GM12878 (cell line): Measurements from ENCODE around the gene RARRES2. TPM values are rescaled to one million over a fixed set of nuclear protein-coding genes. Genes with fewer than 3 reads are reported as not detected.

Experiments
- CEBPZ ChIP-seq: fragments of 150-350 bp; IDR thresholded peaks from 2 replicates; pipeline ENCODE4 v1.6.1; 2016; ENCODE audit warnings: low read depth, low read length
- EZH2 ChIP-seq: IDR thresholded peaks from 2 replicates; pipeline ENCODE4 v1.6.1; 2012; ENCODE audit warnings: low read depth, mild to moderate bottlenecking, control low read depth, inconsistent platforms, low read length, borderline replicate concordance; ENCODE audit not compliant: control insufficient read depth
- HCFC1 ChIP-seq: fragments of 150-350 bp; IDR thresholded peaks from 2 replicates; pipeline ENCODE4 v1.6.1; 2014; ENCODE audit warnings: low read length
- PAX5 ChIP-seq: IDR thresholded peaks from 2 replicates; pipeline ENCODE4 v1.6.1; 2011; ENCODE audit warnings: low read depth, low read length, borderline replicate concordance
- RELB ChIP-seq: fragments of 450-650 bp; IDR thresholded peaks from 2 replicates; pipeline ENCODE4 v1.6.1; 2017; ENCODE audit warnings: low read depth, mild to moderate bottlenecking, moderate library complexity
- SRF ChIP-seq, 2 experiments: IDR thresholded peaks; 2 replicates each; pipeline ENCODE4 v1.6.1; 2011; ENCODE audit warnings: low read depth in 2 of 2, low read length in 2 of 2, mild to moderate bottlenecking in 1 of 2, moderate library complexity in 1 of 2
- USF2 ChIP-seq: IDR thresholded peaks from 2 replicates; pipeline ENCODE4 v1.6.1; 2011; ENCODE audit warnings: low read depth, low read length, improper control_type of control experiment, borderline replicate concordance
- polyA plus RNA-seq, 11 experiments: library from polyadenylated mRNA; depleted of rRNA in 4 of 11; unstranded in 6 of 11; stranded (reverse) in 5 of 11; fragments of >200 nt; fragmentation: Nextera tagmentation in 4 of 11; fragmentation: Illumina TruSeq in 1 of 11; extraction: Ambion mirVana in 4 of 11; extraction: Trizol in 1 of 11; gene quantifications; 1 replicate in 1 of 11; 2 replicates in 10 of 11; pipeline versions ENCODE4 v1.2.1 to v1.2.3, GENCODE V29; 2011 to 2016; ENCODE audit warnings: inconsistent platforms in 2 of 11, missing spikeins in 2 of 11, low read depth in 1 of 11
- total RNA-seq, 4 experiments: library from RNA; depleted of rRNA in 3 of 4; stranded (reverse); fragments of >200 nt in 3 of 4; fragmentation: Illumina TruSeq in 1 of 4; extraction: Trizol in 1 of 4; gene quantifications; 2 replicates each; pipeline versions ENCODE4 v1.2.1 to v1.2.3, GENCODE V29; 2013 to 2021

RARRES2 gene
- total and polyA plus RNA-seq, 10 of the 15 experiments (the other 5 are each of a cell fraction or from before 2014, with no cell fraction given), result 0.13 to 2.2 (median 0.40) TPM; not detected in 3

GRCh38 chr7:150338166-150338829 lies 3.1 kb downstream of the RARRES2 start (continued):
- TF ChIP-seq CEBPZ, result no peak
- TF ChIP-seq SRF (IDR thresholded peaks at IDR 0.05; ENCODE audit: low read depth in 2 of 2, low read length in 2 of 2), result no peak
- TF ChIP-seq EZH2, result no peak
- TF ChIP-seq RELB, result no peak
- no peak for TF ChIP-seq USF2
- TF ChIP-seq PAX5, result no peak
- TF ChIP-seq HCFC1, result no peak
